ENCODE measurements around the gene SLC41A3.
"Not testable (repeated sequence)": the region's sequence is repeated elsewhere in the genome, so short reads cannot be mapped to it uniquely, and the experiment has no call there.

SLC41A3 gene

GRCh38 chr3:126105691-126106187, 21.8 kb upstream of the SLC41A3 start:
- Mint-ChIP-seq H3K36me3 (ENCODE audit: low read depth) (no peaks in the 10 kb centered on the region), H3K4me1 (ENCODE audit: low read depth) (no peaks in the 10 kb centered on the region), H3K9me3 (no peaks in the 10 kb centered on the region), H3K4me3 (no peak overlapping the region), H3K27me3 (no peaks in the 10 kb centered on the region), H3K27ac (no peak overlapping the region)
- intact Hi-C loops (cut with micrococcal nuclease) = no loop called here

DNA sequence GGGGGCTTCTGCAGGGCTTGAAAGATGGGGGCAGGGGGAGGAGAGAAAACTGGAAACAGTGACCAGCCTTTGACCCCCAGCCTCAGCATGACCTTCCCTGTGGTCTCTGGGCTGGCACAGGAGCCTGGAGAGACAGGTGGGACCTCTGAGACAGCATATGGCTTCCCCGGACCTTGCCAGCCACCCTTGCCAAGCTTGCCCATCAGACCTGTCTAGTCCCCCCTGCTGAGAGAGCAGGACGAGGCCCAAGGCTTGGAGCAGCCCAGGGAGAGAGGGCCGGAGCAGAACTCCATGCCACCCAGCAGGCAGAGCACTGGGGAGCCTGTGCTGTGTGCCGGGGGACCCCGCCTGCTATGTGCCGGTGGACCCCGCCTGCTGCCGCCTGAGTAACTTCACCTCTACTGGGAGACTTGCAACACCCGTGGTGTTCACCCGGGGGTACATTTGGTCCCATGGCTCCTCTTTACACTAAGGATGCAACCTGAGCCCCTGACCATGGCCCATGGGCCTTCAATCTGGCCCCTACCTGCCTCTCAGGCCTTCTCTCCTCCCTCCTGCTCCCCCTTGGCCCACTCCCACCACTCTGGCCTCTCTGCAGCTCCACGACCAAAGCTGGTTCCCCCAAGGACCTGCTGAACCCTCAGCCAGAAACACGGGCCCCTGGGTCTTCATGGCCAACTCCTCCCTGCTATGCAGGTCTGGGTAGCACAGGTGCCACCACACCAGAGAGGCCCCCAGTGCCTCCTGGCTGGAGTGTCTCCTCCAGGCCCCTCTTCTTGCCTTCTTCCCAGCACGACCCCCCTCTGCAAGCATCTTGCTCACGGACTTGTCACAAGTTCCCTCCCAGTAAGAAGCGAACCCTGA, 21.1 kb upstream of the SLC41A3 start:
- Mint-ChIP-seq H3K27me3 (no peaks in the 10 kb centered on the region), H3K4me1 (ENCODE audit: low read depth) (no peaks in the 10 kb centered on the region), H3K36me3 (ENCODE audit: low read depth) (no peaks in the 10 kb centered on the region), H3K9me3 (no peaks in the 10 kb centered on the region), H3K27ac (no peak overlapping the region), H3K4me3 (no peak overlapping the region)
- intact Hi-C loops (cut with micrococcal nuclease) = no loop called here

- H3K4me3 Mint-ChIP-seq = no peak overlapping the region
- H3K36me3 Mint-ChIP-seq (ENCODE audit: low read depth) = no peaks in the 10 kb centered on the region
- no peaks in the 10 kb centered on the region for H3K27me3 Mint-ChIP-seq
- no peaks in the 10 kb centered on the region for H3K4me1 Mint-ChIP-seq (ENCODE audit: low read depth)
- no peaks in the 10 kb centered on the region for H3K9me3 Mint-ChIP-seq
- intact Hi-C loops (cut with micrococcal nuclease) = no loop called here
- H3K27ac Mint-ChIP-seq = no peak overlapping the region
Observed at GRCh38 chr3:126104028-126104635, 20.2 kb upstream of the SLC41A3 start.

- Mint-ChIP-seq H3K27ac (no peak overlapping the region), H3K9me3 (no peaks in the 10 kb centered on the region), H3K36me3 (ENCODE audit: low read depth) (no peaks in the 10 kb centered on the region), H3K4me1 (ENCODE audit: low read depth) (no peaks in the 10 kb centered on the region), H3K27me3 (no peaks in the 10 kb centered on the region), H3K4me3 (no peak overlapping the region)
- intact Hi-C loops (cut with micrococcal nuclease) = no loop called here
Observed at GRCh38 chr3:126103121-126104027, 19.4 kb upstream of the SLC41A3 start.

DNA sequence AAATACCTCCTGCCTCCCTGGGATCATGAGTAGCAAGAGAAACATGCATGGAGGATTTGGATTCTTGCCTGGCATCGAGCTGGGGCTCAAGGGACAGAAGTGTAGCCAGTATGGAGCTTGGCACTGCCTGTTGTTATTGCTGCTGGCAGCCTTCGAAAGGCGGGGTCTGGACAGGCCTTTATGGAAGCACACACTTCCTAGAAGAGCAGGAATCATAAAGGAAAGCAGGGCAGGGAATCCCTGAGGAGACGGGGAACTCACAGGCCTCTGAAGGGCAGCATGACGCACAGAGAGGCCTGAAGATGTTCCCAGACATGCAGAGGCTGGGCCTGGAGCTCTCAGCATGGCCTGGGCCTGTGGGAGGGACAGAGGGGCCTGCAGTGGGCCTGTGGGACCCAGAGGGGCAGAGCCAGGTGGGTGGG, 18.6 kb upstream of the SLC41A3 start:
- no peaks in the 10 kb centered on the region for H3K36me3 Mint-ChIP-seq (ENCODE audit: low read depth)
- intact Hi-C loops (cut with micrococcal nuclease) = no loop called here
- H3K4me1 Mint-ChIP-seq (ENCODE audit: low read depth) = no peaks in the 10 kb centered on the region
- no peak overlapping the region for H3K27ac Mint-ChIP-seq
- no peak overlapping the region for H3K4me3 Mint-ChIP-seq
- H3K27me3 Mint-ChIP-seq = no peaks in the 10 kb centered on the region
- H3K9me3 Mint-ChIP-seq = peaks cover 4% of the 10 kb centered on the region

GRCh38 chr3:126102011-126102410, 18.1 kb upstream of the SLC41A3 start:
- Mint-ChIP-seq H3K9me3 (peaks cover 9% of the 10 kb centered on the region), H3K27me3 (no peaks in the 10 kb centered on the region), H3K36me3 (ENCODE audit: low read depth) (no peaks in the 10 kb centered on the region), H3K4me1 (ENCODE audit: low read depth) (no peaks in the 10 kb centered on the region), H3K27ac (no peak overlapping the region), H3K4me3 (no peak overlapping the region)
- intact Hi-C loops (cut with micrococcal nuclease) = no loop called here

DNA sequence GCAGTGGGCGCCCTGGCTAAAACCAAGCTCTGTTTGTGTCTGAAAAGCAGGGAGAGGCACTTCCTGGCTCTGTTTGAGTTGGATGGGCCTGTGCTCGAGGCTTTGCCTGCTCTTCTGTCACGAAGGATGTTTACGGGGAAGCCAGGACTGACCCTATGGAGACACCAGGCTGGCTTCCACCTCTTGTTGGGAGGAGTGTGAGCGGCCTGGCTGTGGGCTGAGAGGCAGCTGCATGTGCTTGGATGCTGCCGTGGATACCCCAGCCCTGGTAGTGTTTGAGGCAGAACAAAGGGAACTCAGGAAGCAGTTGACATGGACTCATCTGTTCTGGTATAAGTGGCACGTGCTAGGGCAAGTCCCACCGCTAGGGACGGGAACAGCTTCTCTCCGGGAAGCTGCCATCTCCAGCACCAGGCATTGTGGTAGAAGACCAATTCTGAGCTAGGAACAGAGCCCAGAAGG, 17.6 kb upstream of the SLC41A3 start:
- Mint-ChIP-seq H3K36me3 (ENCODE audit: low read depth) (no peaks in the 10 kb centered on the region), H3K4me1 (ENCODE audit: low read depth) (no peaks in the 10 kb centered on the region), H3K27ac (no peak overlapping the region), H3K9me3 (peaks cover 14% of the 10 kb centered on the region), H3K4me3 (no peak overlapping the region), H3K27me3 (no peaks in the 10 kb centered on the region)
- intact Hi-C loops (cut with micrococcal nuclease) = no loop called here

DNA sequence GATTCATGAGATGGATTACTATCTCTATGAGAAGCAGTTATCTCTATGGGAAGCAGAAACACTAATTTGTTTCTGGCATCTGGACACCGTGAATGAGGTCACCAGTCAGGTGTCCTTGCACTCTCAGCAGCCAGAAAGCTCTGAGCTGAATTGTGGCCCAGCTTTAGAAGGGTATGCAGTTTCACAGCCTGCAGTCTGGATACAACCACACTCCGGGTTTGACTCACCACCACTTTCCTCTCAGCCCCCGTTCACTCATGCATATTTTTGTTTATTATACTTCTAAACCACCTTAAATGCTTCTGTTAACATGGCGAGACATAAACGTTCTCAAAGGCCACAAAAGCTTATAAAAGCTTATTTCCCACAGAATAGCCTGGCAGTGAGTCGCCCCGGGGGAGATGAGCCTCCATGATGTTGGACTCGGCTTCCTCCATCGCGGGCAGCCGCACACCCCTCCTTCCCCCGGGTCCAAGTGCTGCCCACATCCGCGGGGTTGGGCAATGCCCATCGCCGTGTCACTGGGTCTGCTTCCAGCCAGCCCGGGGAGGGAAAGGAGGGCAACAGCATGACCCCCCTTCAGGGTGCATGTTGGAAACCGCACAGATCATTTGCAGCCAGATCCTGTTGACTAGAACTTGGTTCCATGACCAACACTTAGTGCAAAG, 16.8 kb upstream of the SLC41A3 start:
- intact Hi-C loops (cut with micrococcal nuclease) = no loop called here
- Mint-ChIP-seq H3K27ac (no peak overlapping the region), H3K9me3 (peaks cover 20% of the 10 kb centered on the region), H3K4me1 (ENCODE audit: low read depth) (no peaks in the 10 kb centered on the region), H3K36me3 (ENCODE audit: low read depth) (no peaks in the 10 kb centered on the region), H3K4me3 (no peak overlapping the region), H3K27me3 (no peaks in the 10 kb centered on the region)

GRCh38 chr3:126100269-126100633, 16.3 kb upstream of the SLC41A3 start:
- Mint-ChIP-seq H3K4me3 (no peak overlapping the region), H3K27me3 (no peaks in the 10 kb centered on the region), H3K27ac (no peak overlapping the region), H3K36me3 (ENCODE audit: low read depth) (no peaks in the 10 kb centered on the region), H3K9me3 (peaks cover 25% of the 10 kb centered on the region), H3K4me1 (ENCODE audit: low read depth) (no peaks in the 10 kb centered on the region)
- intact Hi-C loops (cut with micrococcal nuclease) = no loop called here

- H3K27ac Mint-ChIP-seq = no peak overlapping the region
- H3K4me1 Mint-ChIP-seq (ENCODE audit: low read depth) = no peaks in the 10 kb centered on the region
- H3K4me3 Mint-ChIP-seq = no peak overlapping the region
- no peaks in the 10 kb centered on the region for H3K27me3 Mint-ChIP-seq
- H3K36me3 Mint-ChIP-seq (ENCODE audit: low read depth) = no peaks in the 10 kb centered on the region
- intact Hi-C loops (cut with micrococcal nuclease) = no loop called here
- peaks cover 33% of the 10 kb centered on the region for H3K9me3 Mint-ChIP-seq
Observed at GRCh38 chr3:126098391-126098858, 14.5 kb upstream of the SLC41A3 start.

- H3K36me3 Mint-ChIP-seq (ENCODE audit: low read depth) = no peaks in the 10 kb centered on the region
Observed at GRCh38 chr3:126097801-126098200, 13.9 kb upstream of the SLC41A3 start.

DNA sequence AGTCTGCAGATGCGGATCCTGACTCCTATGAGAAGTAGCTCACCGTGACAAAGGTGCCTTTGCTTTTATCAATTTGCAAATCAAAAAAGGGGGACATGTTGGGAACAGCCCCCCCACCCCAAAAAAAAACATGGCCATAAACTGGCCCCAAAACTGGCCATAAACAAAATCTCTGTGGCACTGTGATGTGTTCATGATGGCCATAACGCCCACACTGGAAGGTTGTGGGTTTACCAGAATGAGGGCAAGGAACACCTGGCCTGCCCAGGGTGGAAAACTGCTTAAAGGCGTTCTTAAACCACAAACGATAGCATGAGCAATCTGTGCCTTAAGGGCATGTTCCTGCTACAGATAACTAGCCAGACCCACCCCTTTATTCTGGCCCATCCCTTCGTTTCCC, 12.3 kb upstream of the SLC41A3 start:
- peaks cover 49% of the 10 kb centered on the region for H3K9me3 Mint-ChIP-seq
- intact Hi-C loops (cut with micrococcal nuclease); H3K4me1 Mint-ChIP-seq (ENCODE audit: low read depth); H3K27me3 Mint-ChIP-seq; H3K27ac Mint-ChIP-seq; H3K36me3 Mint-ChIP-seq (ENCODE audit: low read depth); H3K4me3 Mint-ChIP-seq: not testable (repeated sequence)

More at GRCh38 chr3:126097801-126098200, 13.9 kb upstream of the SLC41A3 start:
- Mint-ChIP-seq H3K4me1 (ENCODE audit: low read depth) (no peaks in the 10 kb centered on the region), H3K9me3 (peaks cover 34% of the 10 kb centered on the region), H3K4me3 (no peak overlapping the region), H3K27me3 (no peaks in the 10 kb centered on the region), H3K27ac (no peak overlapping the region)
- intact Hi-C loops (cut with micrococcal nuclease) = no loop called here

DNA sequence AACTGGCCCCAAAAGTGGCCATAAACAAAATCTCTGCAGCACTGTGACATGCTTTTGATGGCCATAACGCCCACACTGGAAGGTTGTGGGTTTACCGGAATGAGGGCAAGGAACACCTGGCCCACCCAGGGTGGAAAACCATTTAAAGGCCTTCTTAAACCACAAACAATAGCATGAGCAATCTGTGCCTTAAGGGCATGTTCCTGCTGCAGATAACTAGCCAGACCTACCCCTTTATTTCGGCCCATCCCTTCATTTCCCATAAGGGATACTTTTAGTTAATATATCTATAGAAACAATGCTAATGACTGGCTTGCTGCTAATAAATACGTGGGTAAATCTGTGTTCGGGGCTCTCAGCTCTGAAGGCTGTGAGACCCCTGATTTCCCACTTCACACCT, 8.2 kb upstream of the SLC41A3 start:
- H3K4me3 Mint-ChIP-seq; H3K27ac Mint-ChIP-seq; H3K36me3 Mint-ChIP-seq (ENCODE audit: low read depth); intact Hi-C loops (cut with micrococcal nuclease); H3K4me1 Mint-ChIP-seq (ENCODE audit: low read depth); H3K27me3 Mint-ChIP-seq: not testable (repeated sequence)
- peaks cover 47% of the 10 kb centered on the region for H3K9me3 Mint-ChIP-seq

All from dendritic cell treated with granulocyte-macrophage colony-stimulating factor and Interleukin-4, amounts not matched to agents 40 ng/mL and 50 ng/mL, for 4 days (primary cell).